Stimulated activated CD8-positive, alpha-beta memory T cell treated with anti-CD3 and anti-CD28 coated beads, Interleukin-4, amount 100 ng/mL, for 1 hour (primary cell): ENCODE results near the gene ZNF300.
"Not testable (repeated sequence)": the region's sequence is repeated elsewhere in the genome, so short reads cannot be mapped to it uniquely, and the experiment has no call there.

ENCODE experiments used
- DNase-seq, 2 donors: peaks; one replicate each; pipeline ENCODE4 v3.0.0-alpha.2; 2020; ENCODE audit warnings: low read depth in 2 of 2, low spot score in 1 of 2

The ZNF300 gene

GRCh38 chr5:150846308-150846653 is 58.5 kb downstream of the ZNF300 start, which contains the start of gene IRGM:
TSS of gene IRGM (plus strand) at chr5:150846521. CDS start at chr5:150848124, 1,603 bp downstream.
- not testable (repeated sequence) for DNase-seq

GRCh38 chr5:150845185-150845859 is 59.5 kb downstream of the ZNF300 start:
- not testable (repeated sequence) for DNase-seq
